Chondrocyte (in vitro differentiated cells): Measurements from ENCODE around the gene BCL2L13. TPM values are rescaled to one million over a fixed set of nuclear protein-coding genes. Genes with fewer than 3 reads are reported as not detected.

ENCODE experiments used
- DNase-seq: peaks from one replicate; pipeline ENCODE4 v3.0.0; 2021; ENCODE audit warnings: mixed read lengths, low spot score
- H3K27ac Mint-ChIP-seq: one replicate; pipeline ENCODE4 v1.8.0; 2021; ENCODE audit warnings: mild to moderate bottlenecking, moderate library complexity, mixed read lengths; ENCODE audit not compliant: unreplicated experiment
- H3K27me3 Mint-ChIP-seq: 2 replicates; pipeline ENCODE4 v1.8.0; 2021; ENCODE audit warnings: low read depth, mixed read lengths
- H3K36me3 Mint-ChIP-seq: 2 replicates; pipeline ENCODE4 v1.8.0; 2021; ENCODE audit warnings: low read depth, mixed read lengths
- H3K4me1 Mint-ChIP-seq: 2 replicates; pipeline ENCODE4 v1.8.0; 2021; ENCODE audit warnings: low read depth, mild to moderate bottlenecking, mixed read lengths
- H3K4me3 Mint-ChIP-seq: one replicate; pipeline ENCODE4 v1.8.0; 2021; ENCODE audit warnings: mild to moderate bottlenecking, moderate library complexity, mixed read lengths; ENCODE audit not compliant: unreplicated experiment
- H3K9me3 Mint-ChIP-seq: 2 replicates; pipeline ENCODE4 v1.8.0; 2021; ENCODE audit warnings: low read depth, mixed read lengths
- total RNA-seq: library from RNA; stranded (reverse); gene quantifications from 3 replicates; pipeline ENCODE4 v1.2.1, GENCODE V29; 2021
- TF ChIP-seq, protein P1 (sequence below): fragments of 200-600 bp; sonication (generic); IDR thresholded peaks from 2 replicates; pipeline ENCODE4 v1.5.0; 2021; ENCODE audit warnings: antibody characterized with exemption, mild to moderate bottlenecking, moderate library complexity

BCL2L13 gene
- total RNA-seq, 1 donor from 2014 or later, result 39.6 TPM

DNA sequence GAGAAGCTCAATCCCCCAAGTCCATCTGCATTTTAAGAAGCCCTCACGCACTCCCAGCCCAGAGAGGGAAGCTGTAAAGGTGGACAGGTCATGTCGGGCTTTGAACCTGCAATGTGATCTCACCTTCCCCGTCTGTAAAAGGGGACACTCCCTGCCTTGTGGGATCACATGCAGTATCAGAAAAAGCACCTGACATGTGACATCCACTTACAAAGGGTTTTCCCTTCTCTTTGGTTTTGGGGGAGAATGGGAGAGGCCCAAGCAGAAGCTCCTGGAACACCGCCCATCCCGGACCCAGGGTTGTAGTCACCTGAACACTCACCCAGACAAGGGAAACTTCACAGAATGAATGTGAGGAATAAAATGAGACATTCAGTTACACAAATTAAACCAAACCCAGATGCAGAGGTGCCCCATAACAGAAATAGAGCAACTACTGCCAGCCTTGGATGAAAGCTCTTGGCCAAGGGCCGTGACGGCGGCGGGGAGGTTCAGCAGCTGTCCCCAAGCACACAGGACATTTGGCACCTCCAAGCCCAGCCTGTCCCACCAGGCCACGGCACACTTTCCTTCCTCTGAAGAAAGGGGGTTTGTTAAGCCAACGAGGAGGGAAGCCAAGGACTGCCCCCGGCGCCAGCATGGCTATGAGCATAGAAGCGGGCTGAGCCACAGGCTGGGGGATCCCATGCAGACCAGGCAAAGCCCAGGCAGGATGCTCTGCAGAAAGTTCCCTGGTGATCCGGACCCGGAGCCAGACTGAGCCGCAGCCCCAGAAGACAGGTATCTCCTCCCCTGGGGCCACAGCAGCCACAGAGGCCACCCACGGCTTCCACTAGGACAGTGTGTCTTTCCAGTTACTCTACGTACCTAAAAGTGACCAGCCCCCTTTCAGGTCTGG lies 131.9 kb downstream of the BCL2L13 start:
- no peak for DNase-seq
- Mint-ChIP-seq H3K27ac (no peak overlapping the region), H3K9me3 (no peaks in the 10 kb centered on the region), H3K4me1 (peaks cover 17% of the 10 kb centered on the region), H3K27me3 (no peaks in the 10 kb centered on the region), H3K4me3 (no peak overlapping the region), H3K36me3 (no peaks in the 10 kb centered on the region)
- TF ChIP-seq, protein P1, sequence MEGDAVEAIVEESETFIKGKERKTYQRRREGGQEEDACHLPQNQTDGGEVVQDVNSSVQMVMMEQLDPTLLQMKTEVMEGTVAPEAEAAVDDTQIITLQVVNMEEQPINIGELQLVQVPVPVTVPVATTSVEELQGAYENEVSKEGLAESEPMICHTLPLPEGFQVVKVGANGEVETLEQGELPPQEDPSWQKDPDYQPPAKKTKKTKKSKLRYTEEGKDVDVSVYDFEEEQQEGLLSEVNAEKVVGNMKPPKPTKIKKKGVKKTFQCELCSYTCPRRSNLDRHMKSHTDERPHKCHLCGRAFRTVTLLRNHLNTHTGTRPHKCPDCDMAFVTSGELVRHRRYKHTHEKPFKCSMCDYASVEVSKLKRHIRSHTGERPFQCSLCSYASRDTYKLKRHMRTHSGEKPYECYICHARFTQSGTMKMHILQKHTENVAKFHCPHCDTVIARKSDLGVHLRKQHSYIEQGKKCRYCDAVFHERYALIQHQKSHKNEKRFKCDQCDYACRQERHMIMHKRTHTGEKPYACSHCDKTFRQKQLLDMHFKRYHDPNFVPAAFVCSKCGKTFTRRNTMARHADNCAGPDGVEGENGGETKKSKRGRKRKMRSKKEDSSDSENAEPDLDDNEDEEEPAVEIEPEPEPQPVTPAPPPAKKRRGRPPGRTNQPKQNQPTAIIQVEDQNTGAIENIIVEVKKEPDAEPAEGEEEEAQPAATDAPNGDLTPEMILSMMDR, result no peak

DNA sequence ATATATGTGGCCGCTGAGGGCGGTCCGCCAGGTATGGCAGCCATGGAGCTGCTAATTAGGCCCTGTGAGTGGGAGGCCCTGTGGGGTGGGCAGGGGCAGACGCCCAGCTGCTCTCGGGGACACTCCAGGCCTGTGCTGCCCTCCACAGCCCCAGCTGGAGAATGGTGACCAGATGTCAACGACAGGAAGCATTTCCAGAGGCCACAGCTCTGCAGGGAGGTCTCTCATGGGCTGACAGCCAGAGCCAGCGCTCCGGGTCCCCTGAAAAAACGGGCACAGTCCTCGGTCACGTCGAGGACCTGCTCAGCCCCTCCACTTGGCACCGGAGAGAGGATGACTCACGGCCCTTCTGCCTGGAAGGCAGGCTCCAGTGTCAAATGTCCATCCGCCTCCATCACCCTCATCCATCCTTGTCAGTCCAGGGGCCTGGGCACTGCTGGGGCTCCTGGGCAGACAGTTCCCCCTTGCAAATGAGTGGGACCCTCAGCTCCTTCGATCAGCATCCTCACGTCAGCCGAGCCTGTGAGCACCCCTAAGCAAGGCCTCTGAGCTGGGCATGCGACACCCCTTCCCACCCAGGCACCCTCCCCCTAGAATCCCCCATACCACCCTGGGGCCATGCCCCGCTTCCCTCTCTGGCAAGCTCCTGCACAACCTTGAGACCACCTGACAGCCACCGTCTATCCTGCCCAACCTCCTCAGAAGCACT lies 133.8 kb downstream of the BCL2L13 start:
- H3K9me3 Mint-ChIP-seq, result no peaks in the 10 kb centered on the region
- peaks cover 17% of the 10 kb centered on the region for H3K4me1 Mint-ChIP-seq
- DNase-seq, result no peak
- TF ChIP-seq, protein P1, result peak; percentile 19
- H3K4me3 Mint-ChIP-seq, result peak overlapping the region; percentile 73
- no peak overlapping the region for H3K27ac Mint-ChIP-seq
- H3K27me3 Mint-ChIP-seq, result no peaks in the 10 kb centered on the region
- H3K36me3 Mint-ChIP-seq, result no peaks in the 10 kb centered on the region

DNA sequence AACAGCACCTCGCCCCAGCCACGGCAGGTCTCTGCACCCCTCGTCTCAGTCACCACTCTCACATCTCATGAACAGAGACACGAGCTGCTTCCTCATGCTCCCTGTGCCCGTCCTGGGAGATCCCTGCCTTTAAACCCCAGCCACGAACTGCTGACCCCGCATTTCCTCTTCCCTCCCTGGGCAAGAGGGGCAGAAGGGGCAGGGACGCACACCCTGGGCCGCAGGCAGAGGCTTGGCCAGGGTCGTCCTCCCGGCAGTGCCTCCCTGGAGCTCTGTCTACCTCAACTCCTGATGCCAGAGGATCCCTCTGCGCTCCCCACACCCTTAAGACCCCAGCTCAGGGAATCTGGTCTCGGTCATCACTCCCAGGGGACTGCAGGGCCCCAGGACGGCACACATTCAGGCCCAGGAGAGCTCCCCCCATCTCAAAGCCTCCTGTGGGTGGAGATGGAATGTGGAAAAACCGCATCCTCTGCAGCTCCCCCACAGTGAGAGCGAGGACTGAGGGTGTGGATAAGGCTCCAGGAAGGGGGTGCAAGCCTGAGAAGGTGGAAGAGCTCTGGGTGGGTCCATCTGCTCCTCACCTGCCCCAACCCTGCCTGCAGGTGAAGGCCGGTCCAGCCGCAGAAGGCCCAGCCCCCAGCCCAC lies 134.5 kb downstream of the BCL2L13 start:
- DNase-seq, result no peak
- Mint-ChIP-seq H3K27me3 (no peaks in the 10 kb centered on the region), H3K4me3 (peak overlapping the region; percentile 73), H3K9me3 (no peaks in the 10 kb centered on the region), H3K36me3 (no peaks in the 10 kb centered on the region), H3K4me1 (peaks cover 17% of the 10 kb centered on the region), H3K27ac (no peak overlapping the region)
- TF ChIP-seq, protein P1, result no peak

DNA sequence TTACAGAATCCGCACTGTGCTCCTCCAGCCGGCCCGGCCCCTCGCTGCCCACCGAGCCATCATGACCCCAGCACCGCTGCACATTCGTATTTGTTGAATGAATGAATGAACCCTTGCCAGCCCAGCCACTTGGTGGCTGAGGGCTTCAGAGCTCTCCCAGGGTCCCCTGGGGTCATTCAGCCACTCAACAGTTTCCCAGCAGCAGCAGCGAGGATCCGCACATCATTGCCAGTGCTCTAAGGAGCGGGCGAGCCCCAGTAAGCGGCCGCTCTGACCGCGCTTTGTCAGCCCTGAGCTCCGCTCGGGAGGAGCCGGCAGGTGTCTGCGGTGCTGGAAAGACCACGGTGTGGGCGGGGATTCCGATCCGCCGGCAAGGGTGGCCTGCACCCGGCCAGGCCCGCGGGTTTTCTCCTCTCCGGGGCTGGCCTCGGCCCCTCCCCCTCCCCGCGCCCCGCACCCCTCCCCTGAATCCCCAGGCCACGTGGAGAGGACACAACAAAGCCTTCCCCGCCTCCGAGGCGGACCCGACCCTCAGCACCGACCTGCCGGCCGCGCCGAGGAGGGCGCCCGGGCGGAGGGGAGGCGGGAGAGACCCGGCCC lies 135.1 kb downstream of the BCL2L13 start:
- Mint-ChIP-seq H3K27ac (no peak overlapping the region), H3K4me3 (peak overlapping the region; percentile 73), H3K27me3 (no peaks in the 10 kb centered on the region), H3K36me3 (no peaks in the 10 kb centered on the region), H3K9me3 (no peaks in the 10 kb centered on the region), H3K4me1 (peaks cover 17% of the 10 kb centered on the region)
- TF ChIP-seq, protein P1, result peak; percentile 6
- no peak for DNase-seq
